Epithelial cell of esophagus (primary cell): Measurements from ENCODE around the gene RASSF6.
"Not testable (repeated sequence)": the region's sequence is repeated elsewhere in the genome, so short reads cannot be mapped to it uniquely, and the experiment has no call there.

Experiments used
- DNase-seq: peaks from one replicate; pipeline ENCODE4 v3.0.0; 2010; ENCODE audit warnings: low read depth
- H3K4me3 ChIP-seq: 2 replicates; pipeline ENCODE4 v1.5.1; 2011; ENCODE audit warnings: mild to moderate bottlenecking, low read length, control low read depth
- CTCF ChIP-seq: IDR thresholded peaks from 2 replicates; pipeline ENCODE4 v1.5.1; 2011; ENCODE audit warnings: low read depth, mild to moderate bottlenecking, low read length, control low read depth, inconsistent platforms; ENCODE audit not compliant: insufficient read depth; ENCODE audit errors: missing control alignments

The RASSF6 gene

GRCh38 chr4:73586040-73586439 is 34.2 kb downstream of the RASSF6 start:
- no peak overlapping the region for H3K4me3 ChIP-seq
- no peak for TF ChIP-seq CTCF
- DNase-seq = no peak

GRCh38 chr4:73585345-73585744 is 34.9 kb downstream of the RASSF6 start:
- DNase-seq = no peak
- no peak for TF ChIP-seq CTCF
- no peak overlapping the region for H3K4me3 ChIP-seq

- DNase-seq = peak; percentile 46
- no peak overlapping the region for H3K4me3 ChIP-seq
- no peak for TF ChIP-seq CTCF
These were observed 36.6 kb downstream of the RASSF6 start for GRCh38 chr4:73583666-73584065.

GRCh38 chr4:73577371-73577770 is 42.9 kb downstream of the RASSF6 start:
- TF ChIP-seq CTCF = no peak
- DNase-seq = no peak
- no peak overlapping the region for H3K4me3 ChIP-seq

DNA sequence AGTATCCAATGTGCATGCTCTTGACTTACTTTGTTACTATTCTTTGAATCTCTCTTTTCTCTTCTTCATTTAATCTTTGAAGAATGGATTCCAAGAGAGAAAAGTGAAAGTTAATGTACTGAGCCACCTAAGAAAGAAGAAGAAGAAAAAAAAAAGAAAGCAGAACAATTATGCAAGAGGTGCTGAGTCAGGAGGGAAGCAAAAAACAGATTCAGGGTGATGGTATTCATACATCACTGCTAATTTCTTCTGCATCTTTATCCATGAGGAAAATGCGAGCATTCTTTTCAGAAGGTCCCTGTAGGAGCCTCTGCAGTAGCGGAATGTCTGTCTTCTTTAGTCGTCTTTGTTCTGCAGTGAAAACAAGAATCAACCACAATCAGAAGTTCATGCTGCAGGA is 43.9 kb downstream of the RASSF6 start:
- TF ChIP-seq CTCF = no peak
- H3K4me3 ChIP-seq = no peak overlapping the region
- DNase-seq = peak; percentile 58

DNA sequence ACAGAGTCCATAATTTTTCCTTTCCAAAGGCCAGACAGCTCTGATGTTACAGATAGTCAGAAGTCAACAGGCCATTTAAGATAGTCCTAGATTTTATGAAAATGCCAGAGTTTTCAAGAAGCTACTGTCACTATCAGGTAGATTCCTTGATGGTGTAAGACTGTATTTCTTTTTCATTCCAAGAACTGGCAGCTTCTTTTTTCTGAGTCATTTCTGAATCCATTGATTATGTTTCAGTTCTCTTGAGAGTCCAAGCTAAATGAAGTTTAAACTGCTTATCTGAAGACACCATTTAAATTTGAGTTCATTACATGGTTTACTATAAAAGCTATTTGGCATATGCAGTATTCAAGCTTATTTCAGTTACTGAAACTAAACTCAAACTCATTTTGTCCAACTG is 44.6 kb downstream of the RASSF6 start:
- no peak overlapping the region for H3K4me3 ChIP-seq
- DNase-seq = no peak
- no peak for TF ChIP-seq CTCF

GRCh38 chr4:73573794-73574528 is 46.3 kb downstream of the RASSF6 start:
- TF ChIP-seq CTCF = peak; percentile 96
- no peak overlapping the region for H3K4me3 ChIP-seq
- DNase-seq = peak; percentile 83

DNA sequence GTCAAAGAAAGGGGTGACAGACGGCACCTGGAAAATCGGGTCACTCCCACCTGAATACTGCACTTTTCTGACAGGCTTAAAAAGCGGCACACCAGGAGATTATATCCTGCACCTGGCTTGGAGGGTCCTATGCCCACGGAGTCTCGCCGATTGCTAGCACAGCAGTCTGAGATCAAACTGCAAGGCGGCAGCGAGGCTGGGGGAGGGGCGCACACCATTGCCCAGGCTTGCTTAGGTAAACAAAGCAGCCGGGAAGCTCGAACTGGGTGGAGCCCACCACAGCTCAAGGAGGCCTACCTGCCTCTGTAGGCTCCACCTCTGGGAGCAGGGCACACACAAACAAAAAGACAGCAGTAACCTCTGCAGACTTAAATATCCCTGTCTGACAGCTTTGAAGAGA is 69.4 kb downstream of the RASSF6 start:
- not testable (repeated sequence) for DNase-seq, H3K4me3 ChIP-seq
